GM19238 (cell line): ENCODE measurements around the gene ZNF460.

Experiments
- DNase-seq: peaks from one replicate; pipeline ENCODE4 v3.0.0; 2011; ENCODE audit warnings: low spot score; ENCODE audit not compliant: insufficient read length

ZNF460 gene

GRCh38 chr19:57342582-57342981 is 62.3 kb downstream of the ZNF460 start:
- no peak for DNase-seq
